Glomerular visceral epithelial cell (primary cell): ENCODE data around the gene TTLL1.

ENCODE experiments used
- DNase-seq: peaks from one replicate; pipeline ENCODE4 v3.0.0-alpha.2; 2016; ENCODE audit errors: extremely low spot score

The TTLL1 gene

GRCh38 chr22:42994276-42994916 is 94.8 kb downstream of the TTLL1 start:
- DNase-seq, result no peak

- no peak for DNase-seq
Measured at GRCh38 chr22:42993651-42994275, 95.4 kb downstream of the TTLL1 start.

DNA sequence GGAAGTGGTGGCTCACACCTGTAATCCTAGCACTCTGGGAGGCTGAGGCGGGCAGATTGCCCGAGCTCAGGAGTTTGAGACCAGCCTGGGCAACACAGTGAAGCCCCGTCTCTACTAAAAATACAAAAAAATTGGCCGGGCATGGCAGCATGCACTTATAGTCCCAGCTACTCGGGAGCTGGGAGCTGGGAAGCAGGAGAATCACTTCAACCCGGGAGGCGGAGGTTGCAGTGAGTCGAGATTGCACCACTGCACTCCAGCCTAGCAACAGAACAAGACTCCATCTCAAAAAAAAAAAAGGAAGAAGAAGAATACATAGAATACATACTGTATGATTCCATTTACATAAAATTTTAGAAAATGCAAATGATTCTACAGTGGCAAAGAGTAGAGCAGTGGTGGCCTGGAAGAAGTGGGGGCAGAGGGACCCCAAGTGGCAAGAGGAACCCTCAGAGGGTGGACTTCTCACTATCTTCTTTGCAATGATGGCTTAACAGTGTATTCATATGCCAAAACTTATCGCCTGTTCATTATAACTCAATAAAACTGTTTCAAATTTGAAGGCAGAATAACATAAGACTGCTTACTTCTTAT is 96.2 kb downstream of the TTLL1 start:
- no peak for DNase-seq

DNA sequence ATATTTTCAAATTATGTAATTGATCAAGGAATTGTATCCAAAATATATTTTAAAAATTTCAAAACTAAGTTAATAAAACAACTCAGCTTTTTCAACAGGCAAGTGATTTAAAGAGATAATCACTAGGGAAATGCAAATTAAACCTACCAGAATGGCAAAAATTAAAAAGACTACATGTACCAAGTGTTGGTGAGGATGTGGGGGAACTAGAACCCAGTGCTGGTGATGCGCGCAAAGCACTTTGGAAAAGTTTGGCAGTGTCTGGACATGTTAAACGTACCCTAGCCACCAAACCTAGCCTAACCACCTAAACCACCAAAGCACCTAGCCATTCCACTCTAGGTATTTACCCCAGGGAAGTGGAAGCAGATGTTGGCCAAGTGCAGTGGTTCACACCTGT is 97.1 kb downstream of the TTLL1 start:
- DNase-seq, result no peak

DNA sequence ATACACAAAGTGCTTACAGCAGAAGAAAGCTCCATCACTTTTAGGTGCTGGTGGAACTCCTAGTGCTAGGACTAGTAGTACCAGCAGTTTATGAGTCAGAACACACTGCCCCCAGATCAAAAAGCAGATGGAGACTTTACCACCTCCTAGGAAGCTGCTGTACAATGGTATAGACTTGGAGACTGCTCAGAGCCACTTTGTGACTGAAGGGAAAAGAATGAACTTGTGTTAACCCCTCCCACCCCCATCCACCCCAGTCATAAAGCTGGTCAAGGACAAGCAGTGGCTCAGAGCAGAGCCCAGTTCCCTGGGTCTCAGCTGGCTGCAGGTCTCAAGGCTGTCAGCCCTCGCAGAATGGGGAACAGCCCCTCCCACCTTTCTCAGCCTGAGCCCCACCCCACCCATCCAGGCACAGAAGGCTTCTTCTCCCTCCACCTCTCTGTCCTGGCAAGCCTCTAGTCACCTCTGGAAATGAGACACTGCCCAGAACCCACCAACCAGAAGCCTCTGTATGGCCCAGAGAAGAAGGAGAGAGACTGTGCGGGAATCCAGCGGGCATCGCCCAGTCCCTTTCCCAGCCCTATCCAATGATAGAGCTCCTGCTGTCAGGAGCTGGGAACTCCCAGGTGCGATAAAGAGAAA is 98.1 kb downstream of the TTLL1 start:
- peak; percentile 71 for DNase-seq

DNA sequence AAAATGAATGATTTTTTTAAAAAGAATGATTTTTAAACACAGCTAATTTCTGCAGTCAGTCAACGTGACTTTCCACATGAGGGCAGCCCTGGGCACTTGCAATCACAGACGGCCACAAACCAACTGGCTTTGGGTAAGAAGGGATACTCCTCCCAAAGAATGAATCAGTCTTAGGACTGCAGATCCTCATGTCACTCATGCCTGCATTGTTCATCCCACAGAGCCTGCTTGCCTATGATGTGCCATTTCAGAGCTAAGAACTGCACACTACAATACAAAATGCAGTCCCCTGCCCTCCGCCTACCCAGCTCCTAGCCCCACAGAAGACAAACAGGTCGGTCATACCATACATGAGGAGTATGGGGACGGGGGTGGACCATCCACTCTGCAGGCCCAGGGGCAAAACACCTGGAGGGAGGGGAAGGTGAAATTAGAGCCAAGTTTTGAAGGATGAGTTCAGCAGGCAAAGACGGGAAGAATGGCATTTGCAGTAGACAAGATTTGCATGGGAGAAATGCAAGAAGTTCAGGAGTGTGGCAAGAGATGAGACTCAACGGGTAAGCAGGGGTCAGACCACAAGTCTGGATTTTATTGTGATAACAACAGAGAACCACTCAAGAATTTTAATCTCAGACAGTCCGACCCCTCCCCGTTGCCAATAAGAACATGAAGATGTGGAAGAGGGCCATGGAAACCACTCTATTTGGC is 98.9 kb downstream of the TTLL1 start:
- DNase-seq, result peak; percentile 82
